Gastrocnemius medialis (tissue), 4 donors: ENCODE measurements around the gene CMTR1.

Experiments used
- CTCF ChIP-seq, 5 experiments: fragments of 450-650 bp in 3 of 5; fragments of 200-600 bp in 2 of 5; sonication (generic) in 2 of 5; IDR thresholded peaks in 4 of 5; conservative IDR thresholded peaks in 1 of 5; 1 replicate in 4 of 5; 2 replicates in 1 of 5; pipeline ENCODE4 v1.5.1; 2016 to 2019; ENCODE audit warnings: antibody characterized with exemption in 5 of 5, mild to moderate bottlenecking in 3 of 5, moderate library complexity in 3 of 5
- POLR2A ChIP-seq, 2 donors: fragments of 450-650 bp; IDR thresholded peaks; one replicate each; pipeline ENCODE4 v1.6.1; 2017; ENCODE audit warnings: antibody characterized with exemption in 2 of 2, mild to moderate bottlenecking in 2 of 2, moderate library complexity in 2 of 2

GRCh38 chr6:37513155-37513554, 80.1 kb downstream of the CMTR1 start:
- no peak for TF ChIP-seq CTCF (IDR thresholded peaks at IDR 0.05 in 4 of 5, conservative IDR thresholded peaks at IDR 0.05 in 1 of 5)
- no peak for TF ChIP-seq POLR2A (IDR thresholded peaks at IDR 0.05)
